ENCODE results near the gene SLC39A3.

The SLC39A3 gene

GRCh38 chr19:2701361-2702169, 38.3 kb downstream of the SLC39A3 start:
- DNase-seq: no peak

- DNase-seq: no peak
Observed at GRCh38 chr19:2700660-2701360, 39.0 kb downstream of the SLC39A3 start.

GRCh38 chr19:2699413-2700140, 40.2 kb downstream of the SLC39A3 start:
- no peak for DNase-seq

- DNase-seq: no peak
Observed at GRCh38 chr19:2694196-2694595, 45.6 kb downstream of the SLC39A3 start.

GRCh38 chr19:2693492-2694160, 46.2 kb downstream of the SLC39A3 start:
- no peak for DNase-seq

GRCh38 chr19:2691951-2692350, 47.9 kb downstream of the SLC39A3 start:
- no peak for DNase-seq

- no peak for DNase-seq
Observed at GRCh38 chr19:2690856-2691255, 49.0 kb downstream of the SLC39A3 start.

DNA sequence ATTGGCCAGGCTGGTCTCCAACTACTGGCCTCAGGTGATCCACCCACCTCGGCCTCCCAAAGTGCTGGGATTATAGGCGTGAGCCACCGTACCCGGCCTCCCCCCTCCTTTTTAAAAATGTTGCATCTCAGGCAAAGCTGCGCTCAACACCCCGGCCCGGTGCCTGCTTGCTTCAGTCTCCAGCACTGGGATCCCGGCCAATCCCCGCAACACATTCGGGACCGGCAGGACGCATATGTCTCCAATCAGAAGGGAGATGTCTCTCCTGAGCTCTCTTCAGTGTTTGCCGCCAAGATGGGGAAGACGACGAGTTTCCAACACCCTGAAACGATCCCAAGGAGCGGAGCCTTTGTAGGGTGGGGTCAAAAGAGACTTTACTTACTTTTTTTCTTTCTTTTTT, 53.5 kb downstream of the SLC39A3 start:
- no peak for DNase-seq

GRCh38 chr19:2685204-2685704, 54.6 kb downstream of the SLC39A3 start:
- no peak for DNase-seq

- no peak for DNase-seq
Observed at GRCh38 chr19:2683430-2684003, 56.3 kb downstream of the SLC39A3 start.

Data from NCI-H748 treated with DMSO at 0.1 percent for 48 hours (cell line).